Adrenal gland (tissue), 12 donors: ENCODE results near the gene TBL2. TPM values are rescaled to one million over a fixed set of nuclear protein-coding genes. Genes with fewer than 3 reads are reported as not detected.
A peak's percentile ranks its signal among the peaks of the same experiment; 100 is the strongest.

Experiments
- DNase-seq, 7 donors: peaks; one replicate each; pipeline ENCODE4 v3.0.0-alpha.2; 2019 to 2020
- H3K27ac ChIP-seq, 5 donors: fragments of 200-600 bp; sonication (generic) in 4 of 5; 1 replicate in 3 of 5; 2 replicates in 2 of 5; pipeline versions ENCODE4 v1.5.1 to v1.8.0; 2016 to 2020; ENCODE audit warnings: mild to moderate bottlenecking in 1 of 5
- H3K27me3 ChIP-seq: fragments of 200-600 bp; 2 replicates; pipeline ENCODE4 v1.8.0; 2021
- H3K36me3 ChIP-seq, 2 donors: fragments of 200-600 bp; replicated peaks in 1 of 2; 1 replicate in 1 of 2; 2 replicates in 1 of 2; pipeline versions ENCODE4 v1.5.1 to v1.8.0; 2018 to 2022
- H3K4me1 ChIP-seq, 2 donors: fragments of 200-600 bp; replicated peaks in 1 of 2; 1 replicate in 1 of 2; 2 replicates in 1 of 2; pipeline versions ENCODE4 v1.5.1 to v1.8.0; 2018 to 2021
- H3K4me3 ChIP-seq, 4 donors: fragments of 200-600 bp; sonication (generic) in 3 of 4; one replicate each; pipeline ENCODE4 v1.5.1; 2016 to 2018
- H3K9me3 ChIP-seq, 3 donors: fragments of 200-600 bp; sonication (generic) in 1 of 3; replicated peaks in 1 of 3; 1 replicate in 2 of 3; 2 replicates in 1 of 3; pipeline versions ENCODE4 v1.5.1 to v1.8.0; 2016 to 2021
- CTCF ChIP-seq, 6 experiments: fragments of 450-650 bp in 4 of 6; fragments of 200-600 bp in 2 of 6; sonication (generic) in 1 of 6; IDR thresholded peaks; 1 replicate in 5 of 6; 2 replicates in 1 of 6; pipeline versions ENCODE4 v1.5.1 to v1.8.0; 2016 to 2021; ENCODE audit warnings: antibody characterized with exemption in 6 of 6, mild to moderate bottlenecking in 2 of 6, moderate library complexity in 1 of 6
- POLR2A ChIP-seq, 2 donors: fragments of 450-650 bp; IDR thresholded peaks; one replicate each; pipeline ENCODE4 v1.6.1; 2017; ENCODE audit warnings: antibody characterized with exemption in 2 of 2, mild to moderate bottlenecking in 2 of 2, moderate library complexity in 1 of 2
- WGBS, 4 donors: extraction: QIAGEN DNeasy Blood & Tissue Kit in 2 of 4; methylation state at CpG; one replicate each; pipeline versions ENCODE4 v1.1.5 to v1.1.7; 2013 to 2017; 5-methylcytosine and 5-hydroxymethylcytosine counted together
- intact Hi-C, 2 donors: fragments of 100-400 bp; cut with DNase I; formaldehyde crosslinking; loops; one replicate each; pipeline versions ENCODE4 v1.14.1 to v1.15.0; 2022 to 2023
- polyA plus RNA-seq, 3 donors: library from polyadenylated mRNA; stranded (reverse); fragments of 200-250 nt in 2 of 3; fragments of 350-450 nt in 1 of 3; fragmentation: Illumina TruSeq in 1 of 3; extraction: RNeasy Lipid Tissue Mini Kit (QIAGEN cat#74804) in 1 of 3; gene quantifications; one replicate each; pipeline ENCODE4 v1.2.3, GENCODE V29; 2013 to 2014
- total RNA-seq, 9 donors: library from RNA; depleted of rRNA in 4 of 9; stranded (reverse); fragments of >200 nt in 4 of 9; fragments of 120-200 nt in 1 of 9; fragmentation: NEBNext Ultra II Directional in 1 of 9; extraction: Animal tissue kit (Norgen Biotek cat#: 25700) in 1 of 9; gene quantifications; one replicate each; pipeline versions ENCODE4 v1.1.0 to v1.2.4, GENCODE V29; 2013 to 2023
- donor health status: healthy with polysubstance abuse.
- donor health status: Bipolar disorder and iron deficiency.
- donor health status: DM: yes; HTN: yes; CAD: no.
- donor health status: DM: no; HTN: no; CAD: no.
- donor health status: DM: no; HTN: no; CAD: no.
- donor health status: DM: yes; HTN: yes; CAD: no.

Gene TBL2
- total and polyA plus RNA-seq, 12 donors = 14.2 to 136 (median 51.3) TPM

- DNase-seq = peak in 1 of 7 donors; percentile 36
- Histone ChIP-seq H3K9me3 (no peaks in the 10 kb centered on the region), H3K4me1 (no peaks in the 10 kb centered on the region), H3K27me3 (no peaks in the 10 kb centered on the region), H3K27ac (no peak overlapping the region), H3K4me3 (no peak overlapping the region), H3K36me3 (no peaks in the 10 kb centered on the region)
- intact Hi-C loops = loop anchor here in 1 of 2 donors (10.0 kb wide), 1 partner anchor 255 kb away; no protein-coding TSS in a partner anchor
- TF ChIP-seq POLR2A (IDR thresholded peaks at IDR 0.05) = no peak
- TF ChIP-seq CTCF (IDR thresholded peaks at IDR 0.05) = no peak
- WGBS, 4 donors = 50 to 55% (median 53%) methylated on average over 7 of the region's 7 CpGs
These were observed 21.5 kb upstream of the TBL2 start for GRCh38 chr7:73599916-73600315.

GRCh38 chr7:73599151-73599882 lies 20.9 kb upstream of the TBL2 start:
- Histone ChIP-seq H3K4me1 (no peaks in the 10 kb centered on the region), H3K27ac (no peak overlapping the region), H3K9me3 (no peaks in the 10 kb centered on the region), H3K27me3 (no peaks in the 10 kb centered on the region), H3K4me3 (no peak overlapping the region), H3K36me3 (no peaks in the 10 kb centered on the region)
- intact Hi-C loops = no loop called here
- TF ChIP-seq POLR2A (IDR thresholded peaks at IDR 0.05) = no peak
- no peak for TF ChIP-seq CTCF (IDR thresholded peaks at IDR 0.05)
- DNase-seq = no peak
- 73 to 76% (median 76%) methylated on average over 13 of the region's 13 CpGs for WGBS, 4 donors

GRCh38 chr7:73597978-73598782 lies 19.8 kb upstream of the TBL2 start:
- intact Hi-C loops = no loop called here
- Histone ChIP-seq H3K9me3 (no peaks in the 10 kb centered on the region), H3K27ac (no peak overlapping the region), H3K4me3 (no peak overlapping the region), H3K4me1 (no peaks in the 10 kb centered on the region), H3K27me3 (no peaks in the 10 kb centered on the region), H3K36me3 (no peaks in the 10 kb centered on the region)
- 84 to 90% (median 88%) methylated on average over 5 of the region's 5 CpGs for WGBS, 4 donors
- no peak for DNase-seq
- TF ChIP-seq POLR2A (IDR thresholded peaks at IDR 0.05) (no peak), CTCF (IDR thresholded peaks at IDR 0.05) (no peak)

GRCh38 chr7:73596191-73597065 lies 18.0 kb upstream of the TBL2 start:
- Histone ChIP-seq H3K9me3 (no peaks in the 10 kb centered on the region), H3K4me1 (no peaks in the 10 kb centered on the region), H3K27ac (no peak overlapping the region), H3K4me3 (no peak overlapping the region), H3K27me3 (no peaks in the 10 kb centered on the region), H3K36me3 (no peaks in the 10 kb centered on the region)
- WGBS, 4 donors = 72 to 84% (median 77%) methylated on average over 18 to 37 of the region's 37 CpGs
- TF ChIP-seq CTCF (IDR thresholded peaks at IDR 0.05) (no peak), POLR2A (IDR thresholded peaks at IDR 0.05) (no peak)
- intact Hi-C loops = no loop called here
- DNase-seq = no peak
